AG09309 (cell line): ENCODE data around the gene NFIC.
"Not testable (repeated sequence)": the region's sequence is repeated elsewhere in the genome, so short reads cannot be mapped to it uniquely, and the experiment has no call there.

Experiments used
- DNase-seq: peaks from one replicate; pipeline ENCODE4 v3.0.0-alpha.2; 2010; ENCODE audit warnings: low read depth
- H3K4me3 ChIP-seq: 2 replicates; pipeline ENCODE4 v1.5.1; 2011; ENCODE audit warnings: mild to moderate bottlenecking, low read depth, low read length, moderate library complexity; ENCODE audit not compliant: control insufficient read depth
- CTCF ChIP-seq: IDR thresholded peaks from 2 replicates; pipeline ENCODE4 v1.5.1; 2011; ENCODE audit warnings: mild to moderate bottlenecking, low read depth, low read length, inconsistent platforms; ENCODE audit not compliant: insufficient read depth, control insufficient read depth; ENCODE audit errors: missing control alignments

NFIC gene

GRCh38 chr19:3382460-3383100, 16.2 kb downstream of the NFIC start:
- TF ChIP-seq CTCF = no peak
- DNase-seq = no peak

GRCh38 chr19:3383121-3383722, 16.8 kb downstream of the NFIC start:
- H3K4me3 ChIP-seq = no peak overlapping the region
- TF ChIP-seq CTCF = no peak
- DNase-seq = no peak

More at GRCh38 chr19:3382460-3383100, 16.2 kb downstream of the NFIC start:
- H3K4me3 ChIP-seq = no peak overlapping the region

- H3K4me3 ChIP-seq = no peak overlapping the region
- no peak for TF ChIP-seq CTCF
- DNase-seq = no peak
Measured at GRCh38 chr19:3386447-3387234, 20.3 kb downstream of the NFIC start.

GRCh38 chr19:3387645-3388589, 21.5 kb downstream of the NFIC start:
- no peak overlapping the region for H3K4me3 ChIP-seq
- no peak for DNase-seq
- TF ChIP-seq CTCF = no peak

GRCh38 chr19:3389446-3389778, 23.0 kb downstream of the NFIC start:
- DNase-seq = no peak
- TF ChIP-seq CTCF = no peak
- no peak overlapping the region for H3K4me3 ChIP-seq

- TF ChIP-seq CTCF = no peak
- DNase-seq = no peak
- no peak overlapping the region for H3K4me3 ChIP-seq
Measured at GRCh38 chr19:3389876-3390371, 23.5 kb downstream of the NFIC start.

GRCh38 chr19:3391911-3392310, 25.5 kb downstream of the NFIC start:
- not testable (repeated sequence) for H3K4me3 ChIP-seq

More at GRCh38 chr19:3391911-3392310, 25.5 kb downstream of the NFIC start:
- not testable (repeated sequence) for DNase-seq
